Measurements from ENCODE around the gene VWA7. TPM values are rescaled to one million over a fixed set of nuclear protein-coding genes. Genes with fewer than 3 reads are reported as not detected.

Gene VWA7
- total RNA-seq, 4 donors from 2014 or later, result 1.2 to 8.9 (median 5.4) TPM

DNA sequence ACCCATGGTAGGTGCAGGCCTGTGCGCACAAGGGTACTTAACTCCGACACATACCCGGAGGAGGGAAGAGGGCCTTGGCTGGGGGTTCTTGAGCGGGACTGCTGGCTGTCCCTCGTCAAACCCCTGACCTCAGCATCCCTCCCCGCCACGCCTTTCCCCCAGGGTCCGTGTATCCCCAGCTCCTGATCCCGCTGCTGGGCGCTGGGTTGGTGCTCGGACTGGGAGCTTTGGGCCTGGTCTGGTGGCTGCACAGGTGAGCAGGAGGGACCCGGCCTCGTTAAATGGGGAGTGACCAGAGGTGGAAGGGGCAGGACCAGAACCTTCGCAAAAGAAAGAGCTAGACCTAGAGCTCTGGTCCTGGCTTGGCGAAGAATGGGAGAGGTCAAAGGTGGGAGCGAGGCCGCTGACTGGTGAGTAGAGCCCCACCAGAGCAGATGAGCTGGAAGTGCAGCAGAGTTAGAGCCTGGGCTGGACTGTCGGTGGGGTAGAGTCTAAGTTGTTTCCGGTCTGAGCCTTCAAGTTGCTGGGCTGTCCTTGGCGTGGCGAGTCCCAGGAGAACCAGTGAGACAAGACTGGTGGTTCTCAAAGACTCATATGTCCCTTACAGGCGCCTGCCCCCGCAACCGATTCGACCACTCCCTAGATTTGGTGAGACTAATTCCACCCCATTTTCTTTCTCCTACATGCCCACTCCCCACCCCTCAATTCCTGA lies 53.0 kb downstream of the VWA7 start:
- no peaks in the 10 kb centered on the region for H3K27me3 ChIP-seq
- H3K4me1 ChIP-seq, result peaks cover 22 to 36% of the 10 kb centered on the region in 2 donors
- 89 to 90% methylated on average over 23 to 25 of the region's 25 CpGs for whole genome bisulfite sequencing, 2 donors
- no peak overlapping the region for H3K27ac ChIP-seq
- intact Hi-C loops (cut with DNase I), result loop anchor here (10.0 kb wide), 1 partner anchor 111 kb away; no protein-coding TSS in a partner anchor
- DNase-seq, result no peak
- H3K36me3 ChIP-seq, result peaks cover 0 to 4% of the 10 kb centered on the region in 2 donors
- H3K4me3 ChIP-seq (replicated peaks in 1 of 3), result no peak overlapping the region
- TF ChIP-seq POLR2A (IDR thresholded peaks at IDR 0.05) (no peak), CTCF (IDR thresholded peaks at IDR 0.05) (no peak)
- H3K9me3 ChIP-seq, result no peaks in the 10 kb centered on the region

DNA sequence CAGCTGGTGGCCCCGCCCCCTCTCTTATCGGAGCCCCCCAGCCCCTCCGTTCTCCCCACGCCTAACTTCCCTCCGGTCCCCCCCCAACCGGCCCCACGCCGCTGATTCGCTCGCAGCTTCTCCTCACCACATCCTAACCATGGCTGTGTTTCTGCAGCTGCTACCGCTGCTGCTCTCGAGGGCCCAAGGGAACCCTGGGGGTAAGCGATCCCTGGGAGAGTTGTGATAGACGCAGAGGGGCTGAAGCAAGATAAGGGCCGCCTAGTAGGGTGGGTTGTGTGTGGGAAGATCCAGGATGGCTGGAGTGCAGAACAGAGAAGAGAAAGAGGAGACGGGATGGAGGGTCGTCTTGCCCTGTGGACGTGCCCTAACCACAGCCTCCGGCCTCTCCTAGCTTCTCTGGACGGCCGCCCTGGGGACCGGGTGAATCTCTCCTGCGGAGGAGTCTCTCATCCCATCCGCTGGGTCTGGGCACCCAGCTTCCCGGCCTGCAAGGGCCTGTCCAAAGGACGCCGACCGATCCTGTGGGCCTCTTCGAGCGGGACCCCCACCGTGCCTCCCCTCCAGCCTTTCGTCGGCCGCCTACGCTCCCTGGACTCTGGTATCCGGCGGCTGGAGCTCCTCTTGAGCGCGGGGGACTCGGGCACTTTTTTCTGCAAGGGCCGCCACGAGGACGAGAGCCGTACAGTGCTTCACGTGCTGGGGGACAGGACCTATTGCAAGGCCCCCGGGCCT lies 53.7 kb downstream of the VWA7 start, which contains the start of gene MPIG6B:
Gene MPIG6B (plus strand): TSS at position 129 of the 735 bp plus-strand sequence. CDS start 11 bp downstream, at position 140.
- H3K27me3 ChIP-seq, result no peaks in the 10 kb centered on the region
- intact Hi-C loops (cut with DNase I), result loop anchor here (10.0 kb wide), 1 partner anchor 111 kb away; no protein-coding TSS in a partner anchor
- WGBS, 2 donors, result 80 to 81% methylated on average over 43 of the region's 46 CpGs

DNA sequence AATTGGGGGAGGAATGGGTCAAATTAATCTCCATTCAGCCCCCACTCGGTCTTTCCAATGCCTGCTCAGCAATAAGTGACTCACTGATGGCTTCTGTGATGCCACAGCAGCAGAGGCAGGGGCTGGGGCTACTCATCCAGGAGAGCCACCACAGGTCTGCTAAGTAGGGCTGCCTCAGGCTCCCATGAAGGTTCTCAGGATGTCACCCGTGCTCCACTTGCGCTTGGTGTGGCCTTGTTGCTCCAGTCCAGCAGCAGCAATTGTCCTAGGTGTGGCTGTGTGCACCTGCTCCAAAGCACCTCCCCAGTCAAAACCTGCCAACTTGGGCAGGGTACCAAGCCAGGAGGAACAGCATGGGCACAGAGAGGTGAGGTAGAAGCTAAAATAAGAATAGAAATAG lies 55.0 kb downstream of the VWA7 start:
- Histone ChIP-seq H3K27ac (no peak overlapping the region), H3K27me3 (no peaks in the 10 kb centered on the region), H3K4me3 (replicated peaks in 1 of 3) (no peak overlapping the region), H3K9me3 (no peaks in the 10 kb centered on the region), H3K36me3 (peaks cover 0 to 2% of the 10 kb centered on the region in 2 donors), H3K4me1 (peaks cover 19 to 35% of the 10 kb centered on the region in 2 donors)
- TF ChIP-seq CTCF (IDR thresholded peaks at IDR 0.05) (no peak), POLR2A (IDR thresholded peaks at IDR 0.05) (no peak)
- 92 to 97% methylated on average over 3 of the region's 3 CpGs for WGBS, 2 donors
- no peak for DNase-seq
- intact Hi-C loops (cut with DNase I), result loop anchor here (10.0 kb wide), 1 partner anchor 113 kb away; no protein-coding TSS in a partner anchor

More for the DNA sequence above, 53.7 kb downstream of the VWA7 start, which contains the start of gene MPIG6B:
- peaks cover 0 to 4% of the 10 kb centered on the region in 2 donors for H3K36me3 ChIP-seq
- no peak within 1 kb of the TSS for H3K4me3 ChIP-seq (replicated peaks in 1 of 3)
- peaks cover 25 to 37% of the 10 kb centered on the region in 2 donors for H3K4me1 ChIP-seq
- no peak within 1 kb of the TSS for H3K27ac ChIP-seq
- no peak for DNase-seq
- no peak for TF ChIP-seq CTCF (IDR thresholded peaks at IDR 0.05)
- TF ChIP-seq POLR2A (IDR thresholded peaks at IDR 0.05), result no peak
- H3K9me3 ChIP-seq, result no peaks in the 10 kb centered on the region

DNA sequence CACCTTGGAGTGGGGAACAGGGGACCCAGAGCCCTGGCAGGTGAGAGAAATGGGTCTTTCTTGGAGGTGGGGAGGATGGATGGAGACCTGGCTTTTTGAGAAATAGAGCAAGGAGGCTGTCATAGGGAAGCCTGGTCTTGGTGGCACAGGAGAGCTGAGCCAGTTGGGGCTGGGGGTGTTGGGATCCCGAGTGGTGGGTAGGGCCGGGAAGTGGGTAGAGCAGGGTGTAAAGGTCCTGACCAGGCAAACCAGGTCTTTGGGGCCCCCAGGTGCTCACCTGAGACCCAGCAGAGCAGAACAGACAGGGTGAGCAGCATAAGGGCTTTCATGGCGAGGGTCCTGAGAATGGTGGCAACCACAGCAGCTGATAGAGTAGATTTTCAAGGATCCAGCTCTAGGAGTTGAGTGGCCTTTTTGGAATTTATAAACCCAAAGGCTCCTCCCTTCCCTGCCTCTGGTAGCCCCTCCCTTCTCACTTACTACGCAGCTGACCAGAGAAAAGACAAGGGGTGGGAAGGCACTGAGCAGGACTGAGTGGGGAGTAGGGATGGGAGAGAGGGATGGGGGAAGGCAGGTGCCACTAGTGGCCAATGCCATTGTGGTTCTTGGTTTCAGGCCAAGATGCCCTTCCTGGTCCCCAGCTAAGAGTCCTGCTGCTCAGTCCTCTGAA lies 55.6 kb downstream of the VWA7 start, which contains the start of gene LY6G6C:
Gene LY6G6C (minus strand): TSS at position 396 of the 670 bp plus-strand sequence. CDS start 67 bp downstream, at position 329.
- intact Hi-C loops (cut with DNase I), result loop anchor here (10.0 kb wide), 1 partner anchor 113 kb away; no protein-coding TSS in a partner anchor
- H3K4me3 ChIP-seq (replicated peaks in 1 of 3), result no peak within 1 kb of the TSS
- H3K36me3 ChIP-seq, result no peaks in the 10 kb centered on the region
- H3K27ac ChIP-seq, result no peak within 1 kb of the TSS
- WGBS, 2 donors, result 84 to 97% methylated on average over 4 of the region's 4 CpGs
- DNase-seq, result no peak
- H3K4me1 ChIP-seq, result peaks cover 15 to 28% of the 10 kb centered on the region in 2 donors
- H3K27me3 ChIP-seq, result no peaks in the 10 kb centered on the region
- no peaks in the 10 kb centered on the region for H3K9me3 ChIP-seq
- TF ChIP-seq CTCF (IDR thresholded peaks at IDR 0.05) (no peak), POLR2A (IDR thresholded peaks at IDR 0.05) (no peak)
